ENCODE measurements around the gene TTC39C. TPM values are rescaled to one million over a fixed set of nuclear protein-coding genes. Genes with fewer than 3 reads are reported as not detected.
"Not testable (repeated sequence)": the region's sequence is repeated elsewhere in the genome, so short reads cannot be mapped to it uniquely, and the experiment has no call there.

TTC39C gene
- total RNA-seq, 1 donor from 2014 or later, result 26.6 TPM

- TF ChIP-seq CTCF (IDR thresholded peaks at IDR 0.05; ENCODE audit: unreplicated experiment), result no peak
- H3K36me3 Mint-ChIP-seq, result peaks cover 4% of the 10 kb centered on the region
- no peak overlapping the region for H3K27ac Mint-ChIP-seq
- H3K27me3 Mint-ChIP-seq (ENCODE audit: low read depth), result no peaks in the 10 kb centered on the region
- DNase-seq (ENCODE audit: low spot score in 2 of 2, unreplicated experiment in 2 of 2), result no peak
- no peak overlapping the region for H3K4me3 Mint-ChIP-seq
- H3K9me3 Mint-ChIP-seq, result peaks cover 4% of the 10 kb centered on the region
- H3K4me1 Mint-ChIP-seq, result peaks cover 19% of the 10 kb centered on the region
Measured at GRCh38 chr18:24054130-24054529, 39.6 kb downstream of the TTC39C start.

- Mint-ChIP-seq H3K4me3 (no peak overlapping the region), H3K27me3 (ENCODE audit: low read depth) (no peaks in the 10 kb centered on the region), H3K36me3 (peaks cover 4% of the 10 kb centered on the region), H3K27ac (peak overlapping the region; percentile 78), H3K9me3 (peaks cover 9% of the 10 kb centered on the region), H3K4me1 (peaks cover 19% of the 10 kb centered on the region)
- TF ChIP-seq CTCF (IDR thresholded peaks at IDR 0.05; ENCODE audit: unreplicated experiment), result no peak
- DNase-seq (ENCODE audit: low spot score in 2 of 2, unreplicated experiment in 2 of 2), result no peak
Measured at GRCh38 chr18:24055009-24055804, 40.7 kb downstream of the TTC39C start.

GRCh38 chr18:24055878-24056277, 41.3 kb downstream of the TTC39C start:
- Mint-ChIP-seq H3K4me3 (peak overlapping the region; percentile 11), H3K36me3 (peaks cover 4% of the 10 kb centered on the region), H3K27ac (peak overlapping the region; percentile 78), H3K27me3 (ENCODE audit: low read depth) (no peaks in the 10 kb centered on the region), H3K4me1 (peaks cover 19% of the 10 kb centered on the region), H3K9me3 (peaks cover 9% of the 10 kb centered on the region)
- DNase-seq (ENCODE audit: low spot score in 2 of 2, unreplicated experiment in 2 of 2), result no peak
- TF ChIP-seq CTCF (IDR thresholded peaks at IDR 0.05; ENCODE audit: unreplicated experiment), result no peak

GRCh38 chr18:24056506-24056905, 42.0 kb downstream of the TTC39C start:
- Mint-ChIP-seq H3K4me3 (no peak overlapping the region), H3K36me3 (peaks cover 4% of the 10 kb centered on the region), H3K4me1 (peaks cover 19% of the 10 kb centered on the region), H3K27me3 (ENCODE audit: low read depth) (no peaks in the 10 kb centered on the region), H3K27ac (no peak overlapping the region), H3K9me3 (peaks cover 9% of the 10 kb centered on the region)
- TF ChIP-seq CTCF (IDR thresholded peaks at IDR 0.05; ENCODE audit: unreplicated experiment), result no peak
- no peak for DNase-seq (ENCODE audit: low spot score in 2 of 2, unreplicated experiment in 2 of 2)

GRCh38 chr18:24057804-24058203, 43.2 kb downstream of the TTC39C start:
- Mint-ChIP-seq H3K36me3 (peaks cover 4% of the 10 kb centered on the region), H3K27ac (no peak overlapping the region), H3K4me1 (peaks cover 19% of the 10 kb centered on the region), H3K27me3 (ENCODE audit: low read depth) (no peaks in the 10 kb centered on the region), H3K4me3 (no peak overlapping the region), H3K9me3 (peaks cover 9% of the 10 kb centered on the region)
- TF ChIP-seq CTCF (IDR thresholded peaks at IDR 0.05; ENCODE audit: unreplicated experiment), result no peak
- no peak for DNase-seq (ENCODE audit: low spot score in 2 of 2, unreplicated experiment in 2 of 2)

- not testable (repeated sequence) for H3K4me3 Mint-ChIP-seq; H3K9me3 Mint-ChIP-seq; H3K27ac Mint-ChIP-seq; H3K36me3 Mint-ChIP-seq; H3K27me3 Mint-ChIP-seq (ENCODE audit: low read depth); DNase-seq (ENCODE audit: low spot score in 2 of 2, unreplicated experiment in 2 of 2)
- peaks cover 14% of the 10 kb centered on the region for H3K4me1 Mint-ChIP-seq
Measured at GRCh38 chr18:24059385-24059784, 44.8 kb downstream of the TTC39C start.
